ENCODE data around the gene PEG3.

The PEG3 gene

GRCh38 chr19:56831255-56831654 is 9.3 kb downstream of the PEG3 start:
- Histone ChIP-seq H3K9me3 (ENCODE audit: control insufficient read depth, insufficient read depth, low read length) (peaks cover 17% of the 10 kb centered on the region), H3K4me3 (ENCODE audit: low read length) (no peak overlapping the region), H3K27me3 (ENCODE audit: control insufficient read depth, insufficient read depth, low read length) (no peaks in the 10 kb centered on the region), H3K4me1 (ENCODE audit: control insufficient read depth, insufficient read depth, low read length) (no peaks in the 10 kb centered on the region), H3K27ac (ENCODE audit: low read length) (no peak overlapping the region), H3K36me3 (ENCODE audit: control insufficient read depth, insufficient read depth, low read length) (no peaks in the 10 kb centered on the region)
- no CpG with 5 or more reads among the region's 2 CpGs for WGBS (ENCODE audit: insufficient coverage, insufficient read length)
- no peak for DNase-seq (ENCODE audit: low read depth, low spot score)

GRCh38 chr19:56829596-56829995 is 10.9 kb downstream of the PEG3 start:
- DNase-seq (ENCODE audit: low read depth, low spot score) = no peak
- no peaks in the 10 kb centered on the region for H3K36me3 ChIP-seq (ENCODE audit: control insufficient read depth, insufficient read depth, low read length)
- no peak overlapping the region for H3K27ac ChIP-seq (ENCODE audit: low read length)
- WGBS (ENCODE audit: insufficient coverage, insufficient read length) = no CpG with 5 or more reads among the region's 6 CpGs
- no peaks in the 10 kb centered on the region for H3K4me1 ChIP-seq (ENCODE audit: control insufficient read depth, insufficient read depth, low read length)
- H3K9me3 ChIP-seq (ENCODE audit: control insufficient read depth, insufficient read depth, low read length) = peaks cover 20% of the 10 kb centered on the region
- no peaks in the 10 kb centered on the region for H3K27me3 ChIP-seq (ENCODE audit: control insufficient read depth, insufficient read depth, low read length)
- H3K4me3 ChIP-seq (ENCODE audit: low read length) = no peak overlapping the region

GRCh38 chr19:56827708-56828107 is 12.8 kb downstream of the PEG3 start:
- no peak for DNase-seq (ENCODE audit: low read depth, low spot score)
- Histone ChIP-seq H3K4me3 (ENCODE audit: low read length) (no peak overlapping the region), H3K36me3 (ENCODE audit: control insufficient read depth, insufficient read depth, low read length) (no peaks in the 10 kb centered on the region), H3K9me3 (ENCODE audit: control insufficient read depth, insufficient read depth, low read length) (peaks cover 22% of the 10 kb centered on the region), H3K4me1 (ENCODE audit: control insufficient read depth, insufficient read depth, low read length) (no peaks in the 10 kb centered on the region), H3K27me3 (ENCODE audit: control insufficient read depth, insufficient read depth, low read length) (no peaks in the 10 kb centered on the region), H3K27ac (ENCODE audit: low read length) (no peak overlapping the region)
- WGBS (ENCODE audit: insufficient coverage, insufficient read length) = no CpG with 5 or more reads among the region's 2 CpGs

GRCh38 chr19:56823956-56824355 is 16.6 kb downstream of the PEG3 start:
- no peaks in the 10 kb centered on the region for H3K27me3 ChIP-seq (ENCODE audit: control insufficient read depth, insufficient read depth, low read length)

GRCh38 chr19:56823417-56823816 is 17.1 kb downstream of the PEG3 start:
- no peaks in the 10 kb centered on the region for H3K36me3 ChIP-seq (ENCODE audit: control insufficient read depth, insufficient read depth, low read length)
- no peak for DNase-seq (ENCODE audit: low read depth, low spot score)
- peaks cover 25% of the 10 kb centered on the region for H3K9me3 ChIP-seq (ENCODE audit: control insufficient read depth, insufficient read depth, low read length)
- WGBS (ENCODE audit: insufficient coverage, insufficient read length) = no CpG with 5 or more reads among the region's 12 CpGs
- H3K27ac ChIP-seq (ENCODE audit: low read length) = no peak overlapping the region
- no peak overlapping the region for H3K4me3 ChIP-seq (ENCODE audit: low read length)
- H3K4me1 ChIP-seq (ENCODE audit: control insufficient read depth, insufficient read depth, low read length) = no peaks in the 10 kb centered on the region
- no peaks in the 10 kb centered on the region for H3K27me3 ChIP-seq (ENCODE audit: control insufficient read depth, insufficient read depth, low read length)

More at GRCh38 chr19:56823956-56824355, 16.6 kb downstream of the PEG3 start:
- Histone ChIP-seq H3K4me1 (ENCODE audit: control insufficient read depth, insufficient read depth, low read length) (no peaks in the 10 kb centered on the region), H3K9me3 (ENCODE audit: control insufficient read depth, insufficient read depth, low read length) (peaks cover 23% of the 10 kb centered on the region), H3K36me3 (ENCODE audit: control insufficient read depth, insufficient read depth, low read length) (no peaks in the 10 kb centered on the region), H3K27ac (ENCODE audit: low read length) (no peak overlapping the region), H3K4me3 (ENCODE audit: low read length) (no peak overlapping the region)
- DNase-seq (ENCODE audit: low read depth, low spot score) = no peak
- WGBS (ENCODE audit: insufficient coverage, insufficient read length) = no CpG with 5 or more reads among the region's 6 CpGs

- H3K9me3 ChIP-seq (ENCODE audit: control insufficient read depth, insufficient read depth, low read length) = peaks cover 28% of the 10 kb centered on the region
Observed at GRCh38 chr19:56822755-56823154, 17.8 kb downstream of the PEG3 start.

GRCh38 chr19:56821675-56822074 is 18.9 kb downstream of the PEG3 start:
- peaks cover 30% of the 10 kb centered on the region for H3K9me3 ChIP-seq (ENCODE audit: control insufficient read depth, insufficient read depth, low read length)
- H3K27me3 ChIP-seq (ENCODE audit: control insufficient read depth, insufficient read depth, low read length) = no peaks in the 10 kb centered on the region
- no peaks in the 10 kb centered on the region for H3K4me1 ChIP-seq (ENCODE audit: control insufficient read depth, insufficient read depth, low read length)
- no peaks in the 10 kb centered on the region for H3K36me3 ChIP-seq (ENCODE audit: control insufficient read depth, insufficient read depth, low read length)
- no CpG with 5 or more reads among the region's 6 CpGs for WGBS (ENCODE audit: insufficient coverage, insufficient read length)
- H3K27ac ChIP-seq (ENCODE audit: low read length) = no peak overlapping the region
- DNase-seq (ENCODE audit: low read depth, low spot score) = no peak
- no peak overlapping the region for H3K4me3 ChIP-seq (ENCODE audit: low read length)

More at GRCh38 chr19:56822755-56823154, 17.8 kb downstream of the PEG3 start:
- Histone ChIP-seq H3K4me1 (ENCODE audit: control insufficient read depth, insufficient read depth, low read length) (no peaks in the 10 kb centered on the region), H3K27me3 (ENCODE audit: control insufficient read depth, insufficient read depth, low read length) (no peaks in the 10 kb centered on the region), H3K36me3 (ENCODE audit: control insufficient read depth, insufficient read depth, low read length) (no peaks in the 10 kb centered on the region), H3K4me3 (ENCODE audit: low read length) (no peak overlapping the region), H3K27ac (ENCODE audit: low read length) (no peak overlapping the region)
- DNase-seq (ENCODE audit: low read depth, low spot score) = no peak
- no CpG with 5 or more reads among the region's 5 CpGs for WGBS (ENCODE audit: insufficient coverage, insufficient read length)

GRCh38 chr19:56821209-56821608 is 19.3 kb downstream of the PEG3 start:
- no peaks in the 10 kb centered on the region for H3K27me3 ChIP-seq (ENCODE audit: control insufficient read depth, insufficient read depth, low read length)
- no peaks in the 10 kb centered on the region for H3K4me1 ChIP-seq (ENCODE audit: control insufficient read depth, insufficient read depth, low read length)
- no peak for DNase-seq (ENCODE audit: low read depth, low spot score)
- no peak overlapping the region for H3K27ac ChIP-seq (ENCODE audit: low read length)
- no CpG with 5 or more reads among the region's 5 CpGs for whole genome bisulfite sequencing (ENCODE audit: insufficient coverage, insufficient read length)
- H3K9me3 ChIP-seq (ENCODE audit: control insufficient read depth, insufficient read depth, low read length) = peaks cover 34% of the 10 kb centered on the region
- no peak overlapping the region for H3K4me3 ChIP-seq (ENCODE audit: low read length)
- H3K36me3 ChIP-seq (ENCODE audit: control insufficient read depth, insufficient read depth, low read length) = no peaks in the 10 kb centered on the region

GRCh38 chr19:56819166-56819565 is 21.4 kb downstream of the PEG3 start:
- no CpG with 5 or more reads among the region's 2 CpGs for WGBS (ENCODE audit: insufficient coverage, insufficient read length)
- H3K4me3 ChIP-seq (ENCODE audit: low read length) = no peak overlapping the region
- H3K27ac ChIP-seq (ENCODE audit: low read length) = no peak overlapping the region
- H3K4me1 ChIP-seq (ENCODE audit: control insufficient read depth, insufficient read depth, low read length) = no peaks in the 10 kb centered on the region
- DNase-seq (ENCODE audit: low read depth, low spot score) = no peak
- no peaks in the 10 kb centered on the region for H3K36me3 ChIP-seq (ENCODE audit: control insufficient read depth, insufficient read depth, low read length)
- peaks cover 36% of the 10 kb centered on the region for H3K9me3 ChIP-seq (ENCODE audit: control insufficient read depth, insufficient read depth, low read length)
- H3K27me3 ChIP-seq (ENCODE audit: control insufficient read depth, insufficient read depth, low read length) = no peaks in the 10 kb centered on the region

- no peaks in the 10 kb centered on the region for H3K36me3 ChIP-seq (ENCODE audit: control insufficient read depth, insufficient read depth, low read length)
- H3K4me1 ChIP-seq (ENCODE audit: control insufficient read depth, insufficient read depth, low read length) = no peaks in the 10 kb centered on the region
- no peak for DNase-seq (ENCODE audit: low read depth, low spot score)
- no CpG with 5 or more reads among the region's 7 CpGs for WGBS (ENCODE audit: insufficient coverage, insufficient read length)
- no peaks in the 10 kb centered on the region for H3K27me3 ChIP-seq (ENCODE audit: control insufficient read depth, insufficient read depth, low read length)
- peaks cover 28% of the 10 kb centered on the region for H3K9me3 ChIP-seq (ENCODE audit: control insufficient read depth, insufficient read depth, low read length)
- no peak overlapping the region for H3K27ac ChIP-seq (ENCODE audit: low read length)
- H3K4me3 ChIP-seq (ENCODE audit: low read length) = no peak overlapping the region
Observed at GRCh38 chr19:56814656-56815055, 25.9 kb downstream of the PEG3 start.

- no CpG with 5 or more reads among the region's 5 CpGs for WGBS (ENCODE audit: insufficient coverage, insufficient read length)
- H3K4me1 ChIP-seq (ENCODE audit: control insufficient read depth, insufficient read depth, low read length) = no peaks in the 10 kb centered on the region
- no peaks in the 10 kb centered on the region for H3K27me3 ChIP-seq (ENCODE audit: control insufficient read depth, insufficient read depth, low read length)
- no peak overlapping the region for H3K27ac ChIP-seq (ENCODE audit: low read length)
- no peak overlapping the region for H3K4me3 ChIP-seq (ENCODE audit: low read length)
- no peaks in the 10 kb centered on the region for H3K36me3 ChIP-seq (ENCODE audit: control insufficient read depth, insufficient read depth, low read length)
- no peak for DNase-seq (ENCODE audit: low read depth, low spot score)
- H3K9me3 ChIP-seq (ENCODE audit: control insufficient read depth, insufficient read depth, low read length) = peaks cover 26% of the 10 kb centered on the region
Observed at GRCh38 chr19:56813531-56813930, 27.0 kb downstream of the PEG3 start.

All from iPS DF 6.9 (cell line).